Measurements from ENCODE around the gene CYP19A1.

CYP19A1 gene

GRCh38 chr15:51252671-51253070 lies 85.7 kb downstream of the CYP19A1 start:
- DNase-seq, result no peak

- no peak for DNase-seq
These were observed 86.8 kb downstream of the CYP19A1 start for GRCh38 chr15:51251556-51251955.

GRCh38 chr15:51250217-51251011 lies 88.0 kb downstream of the CYP19A1 start:
- no peak for DNase-seq

- no peak for DNase-seq
These were observed 92.8 kb downstream of the CYP19A1 start for GRCh38 chr15:51245628-51246027.

- DNase-seq, result no peak
These were observed 94.0 kb downstream of the CYP19A1 start for GRCh38 chr15:51244423-51244869.

GRCh38 chr15:51243774-51244173 lies 94.6 kb downstream of the CYP19A1 start:
- no peak for DNase-seq

GRCh38 chr15:51240066-51240465 lies 98.3 kb downstream of the CYP19A1 start:
- DNase-seq, result no peak

- no peak for DNase-seq
These were observed 100.6 kb downstream of the CYP19A1 start for GRCh38 chr15:51237816-51238215.

GRCh38 chr15:51234176-51234927 lies 104.0 kb downstream of the CYP19A1 start:
- DNase-seq, result no peak

- no peak for DNase-seq
These were observed 105.8 kb downstream of the CYP19A1 start for GRCh38 chr15:51232581-51232980.

- no peak for DNase-seq
These were observed 108.5 kb downstream of the CYP19A1 start for GRCh38 chr15:51229907-51230330.

GRCh38 chr15:51227940-51228732 lies 110.3 kb downstream of the CYP19A1 start:
- DNase-seq, result no peak

- DNase-seq, result no peak
These were observed 111.7 kb downstream of the CYP19A1 start for GRCh38 chr15:51226576-51227210.

GRCh38 chr15:51224428-51224827 lies 114.0 kb downstream of the CYP19A1 start:
- DNase-seq, result no peak

- no peak for DNase-seq
These were observed 114.6 kb downstream of the CYP19A1 start for GRCh38 chr15:51223771-51224229.

GRCh38 chr15:51218299-51218938 lies 120.0 kb downstream of the CYP19A1 start:
- no peak for DNase-seq

GRCh38 chr15:51212909-51213308 lies 125.5 kb downstream of the CYP19A1 start:
- DNase-seq, result no peak

GRCh38 chr15:51212239-51212638 lies 126.2 kb downstream of the CYP19A1 start:
- no peak for DNase-seq

- no peak for DNase-seq
These were observed 133.1 kb downstream of the CYP19A1 start for GRCh38 chr15:51205050-51205975.

- DNase-seq, result no peak
These were observed 134.6 kb downstream of the CYP19A1 start for GRCh38 chr15:51203797-51204196.

GRCh38 chr15:51202783-51203182 lies 135.6 kb downstream of the CYP19A1 start:
- no peak for DNase-seq

Data from CD4-positive, alpha-beta T cell treated with Interleukin-6 for 4 hours (primary cell).